Astrocyte (in vitro differentiated cells and primary cell): ENCODE data around the gene INKA1. TPM values are rescaled to one million over a fixed set of nuclear protein-coding genes. Genes with fewer than 3 reads are reported as not detected.
"Not testable (repeated sequence)": the region's sequence is repeated elsewhere in the genome, so short reads cannot be mapped to it uniquely, and the experiment has no call there.

ENCODE experiments used
- DNase-seq: peaks from one replicate; pipeline ENCODE4 v3.0.0-alpha.2; 2010; ENCODE audit warnings: low read depth
- FAIRE-seq: peaks from 2 replicates; lab custom pipeline; 2011; peaks lifted over from hg19 to GRCh38; lab: Jason Lieb, UNC
- H2AFZ ChIP-seq: 2 replicates; pipeline ENCODE4 v1.6.0; 2012; ENCODE audit warnings: low read depth, low read length, inconsistent platforms
- H3K27ac ChIP-seq: 2 replicates; pipeline ENCODE4 v1.5.1; 2011; ENCODE audit warnings: low read depth, low read length, inconsistent platforms
- H3K27me3 ChIP-seq: 2 replicates; pipeline ENCODE4 v1.6.0; 2011; ENCODE audit warnings: low read length, inconsistent platforms; ENCODE audit not compliant: insufficient read depth
- H3K36me3 ChIP-seq: 2 replicates; pipeline ENCODE4 v1.5.1; 2011; ENCODE audit warnings: low read length, inconsistent platforms; ENCODE audit not compliant: insufficient read depth
- H3K4me1 ChIP-seq: 2 replicates; pipeline ENCODE4 v1.5.1; 2011; ENCODE audit warnings: low read length, inconsistent platforms; ENCODE audit not compliant: insufficient read depth
- H3K4me2 ChIP-seq: 2 replicates; pipeline ENCODE4 v1.6.0; 2012; ENCODE audit warnings: low read length, inconsistent platforms
- H3K4me3 ChIP-seq: 2 replicates; pipeline ENCODE4 v1.5.1; 2011; ENCODE audit warnings: low read depth, mild to moderate bottlenecking, low read length, inconsistent platforms; ENCODE audit not compliant: insufficient read depth
- H3K79me2 ChIP-seq: 2 replicates; pipeline ENCODE4 v1.6.0; 2012; ENCODE audit warnings: mild to moderate bottlenecking, low read length, inconsistent platforms; ENCODE audit not compliant: insufficient read depth
- H3K9ac ChIP-seq: 2 replicates; pipeline ENCODE4 v1.6.0; 2012; ENCODE audit warnings: mild to moderate bottlenecking, low read length, inconsistent platforms
- H3K9me3 ChIP-seq: 2 replicates; pipeline ENCODE4 v1.5.1; 2012; ENCODE audit warnings: low read depth, mild to moderate bottlenecking, low read length, inconsistent platforms; ENCODE audit not compliant: insufficient read depth
- H4K20me1 ChIP-seq: 2 replicates; pipeline ENCODE4 v1.6.0; 2012; ENCODE audit warnings: low read length, inconsistent platforms; ENCODE audit not compliant: insufficient read depth
- H3K27ac Mint-ChIP-seq: one replicate; pipeline ENCODE4 v1.8.0; 2021; ENCODE audit warnings: mild to moderate bottlenecking, mixed read lengths; ENCODE audit not compliant: unreplicated experiment
- H3K27me3 Mint-ChIP-seq: one replicate; pipeline ENCODE4 v1.8.0; 2021; ENCODE audit warnings: low read depth, mixed read lengths; ENCODE audit not compliant: unreplicated experiment
- H3K36me3 Mint-ChIP-seq: one replicate; pipeline ENCODE4 v1.8.0; 2021; ENCODE audit warnings: low read depth, mixed read lengths; ENCODE audit not compliant: unreplicated experiment
- H3K4me1 Mint-ChIP-seq: one replicate; pipeline ENCODE4 v1.8.0; 2021; ENCODE audit warnings: low read depth, mixed read lengths; ENCODE audit not compliant: unreplicated experiment
- H3K4me3 Mint-ChIP-seq: one replicate; pipeline ENCODE4 v1.8.0; 2021; ENCODE audit warnings: mild to moderate bottlenecking, moderate library complexity, mixed read lengths; ENCODE audit not compliant: unreplicated experiment
- H3K9me3 Mint-ChIP-seq: one replicate; pipeline ENCODE4 v1.8.0; 2021; ENCODE audit warnings: mild to moderate bottlenecking, mixed read lengths; ENCODE audit not compliant: unreplicated experiment
- CTCF ChIP-seq: IDR thresholded peaks from 2 replicates; pipeline ENCODE4 v1.5.1; 2011; ENCODE audit warnings: low read depth, mild to moderate bottlenecking, inconsistent platforms, low read length, moderate library complexity; ENCODE audit not compliant: insufficient read depth
- EZH2 ChIP-seq: IDR thresholded peaks from 2 replicates; pipeline ENCODE4 v1.6.1; 2012; ENCODE audit warnings: mild to moderate bottlenecking, low read length, inconsistent platforms; ENCODE audit not compliant: insufficient read depth
- total RNA-seq: library from RNA; stranded (reverse); gene quantifications from 2 replicates; pipeline ENCODE4 v1.2.1, GENCODE V29; 2021

The INKA1 gene
- total RNA-seq, 1 donor from 2014 or later, result 2.7 TPM

GRCh38 chr3:49780080-49780974 lies 22.7 kb upstream of the INKA1 start:
- Histone ChIP-seq H3K27ac (no peak overlapping the region), H2AFZ (no peak overlapping the region), H3K4me3 (no peak overlapping the region), H3K4me2 (no peak overlapping the region), H3K79me2 (peaks cover 89% of the 10 kb centered on the region), H3K4me1 (peaks cover 6% of the 10 kb centered on the region), H3K27me3 (no peaks in the 10 kb centered on the region), H3K36me3 (peaks cover 7% of the 10 kb centered on the region), H3K9me3 (no peaks in the 10 kb centered on the region), H4K20me1 (peaks cover 58% of the 10 kb centered on the region), H3K9ac (no peak overlapping the region)
- no peak for DNase-seq
- H3K27me3 Mint-ChIP-seq, result no peaks in the 10 kb centered on the region
- H3K4me3 Mint-ChIP-seq, result no peak overlapping the region
- peak overlapping the region; percentile 58 for H3K27ac Mint-ChIP-seq
- FAIRE-seq, result no peak
- peaks cover 6% of the 10 kb centered on the region for H3K36me3 Mint-ChIP-seq
- TF ChIP-seq CTCF (no peak), EZH2 (no peak)
- H3K9me3 Mint-ChIP-seq, result peaks cover 2% of the 10 kb centered on the region
- peaks cover 19% of the 10 kb centered on the region for H3K4me1 Mint-ChIP-seq

- not testable (repeated sequence) for H3K36me3 ChIP-seq, H3K4me3 ChIP-seq, H3K4me2 ChIP-seq, H3K27me3 ChIP-seq, H3K9me3 ChIP-seq, H3K4me3 Mint-ChIP-seq, DNase-seq, H3K4me1 ChIP-seq, H3K9ac ChIP-seq, H3K27ac ChIP-seq, H3K27me3 Mint-ChIP-seq, H2AFZ ChIP-seq, H3K36me3 Mint-ChIP-seq, FAIRE-seq, H3K9me3 Mint-ChIP-seq
- Histone ChIP-seq H4K20me1 (peaks cover 51% of the 10 kb centered on the region), H3K79me2 (peaks cover 89% of the 10 kb centered on the region)
- Mint-ChIP-seq H3K4me1 (peaks cover 19% of the 10 kb centered on the region), H3K27ac (peak overlapping the region; percentile 29)
These were observed 22.1 kb upstream of the INKA1 start for GRCh38 chr3:49780975-49781365.

GRCh38 chr3:49781415-49782199 lies 21.5 kb upstream of the INKA1 start:
- H3K4me3 Mint-ChIP-seq, result peak overlapping the region; percentile 21
- DNase-seq (no peak), FAIRE-seq (no peak)
- peaks cover 7% of the 10 kb centered on the region for H3K36me3 Mint-ChIP-seq
- no peak overlapping the region for H3K9ac ChIP-seq
- no peak overlapping the region for H3K4me2 ChIP-seq
- H3K27me3 ChIP-seq, result no peaks in the 10 kb centered on the region
- TF ChIP-seq EZH2 (no peak), CTCF (no peak)
- H3K27ac Mint-ChIP-seq, result no peak overlapping the region
- peaks cover 87% of the 10 kb centered on the region for H3K79me2 ChIP-seq
- no peaks in the 10 kb centered on the region for H3K27me3 Mint-ChIP-seq
- no peaks in the 10 kb centered on the region for H3K9me3 ChIP-seq
- peaks cover 19% of the 10 kb centered on the region for H3K4me1 Mint-ChIP-seq
- no peak overlapping the region for H3K27ac ChIP-seq
- peaks cover 7% of the 10 kb centered on the region for H3K36me3 ChIP-seq
- H3K4me3 ChIP-seq, result no peak overlapping the region
- no peak overlapping the region for H2AFZ ChIP-seq
- H3K4me1 ChIP-seq, result peaks cover 7% of the 10 kb centered on the region
- peaks cover 47% of the 10 kb centered on the region for H4K20me1 ChIP-seq
- peaks cover 2% of the 10 kb centered on the region for H3K9me3 Mint-ChIP-seq

GRCh38 chr3:49782277-49782676 lies 20.8 kb upstream of the INKA1 start:
- not testable (repeated sequence) for H3K4me3 Mint-ChIP-seq, H3K9me3 ChIP-seq, H3K36me3 ChIP-seq, H3K27me3 ChIP-seq, H3K9me3 Mint-ChIP-seq, H3K4me3 ChIP-seq, H2AFZ ChIP-seq, H3K4me2 ChIP-seq, H3K27me3 Mint-ChIP-seq, DNase-seq, FAIRE-seq, H3K9ac ChIP-seq, H3K27ac Mint-ChIP-seq, H3K36me3 Mint-ChIP-seq, H3K27ac ChIP-seq
- peaks cover 12% of the 10 kb centered on the region for H3K4me1 ChIP-seq
- H3K4me1 Mint-ChIP-seq, result peaks cover 19% of the 10 kb centered on the region
- peaks cover 41% of the 10 kb centered on the region for H4K20me1 ChIP-seq
- H3K79me2 ChIP-seq, result peaks cover 80% of the 10 kb centered on the region
